ENCODE measurements around the gene FGF12.
A peak's percentile ranks its signal among the peaks of the same experiment; 100 is the strongest.

Gene FGF12

GRCh38 chr3:192684151-192684550 lies 43.2 kb downstream of the FGF12 start:
- DNase-seq: no peak

- no peak for DNase-seq
Measured at GRCh38 chr3:192675958-192676649, 51.2 kb downstream of the FGF12 start.

GRCh38 chr3:192655628-192656027 lies 71.7 kb downstream of the FGF12 start:
- DNase-seq: no peak

GRCh38 chr3:192655040-192655439 lies 72.3 kb downstream of the FGF12 start:
- DNase-seq: no peak

- no peak for DNase-seq
Measured at GRCh38 chr3:192653862-192654261, 73.5 kb downstream of the FGF12 start.

GRCh38 chr3:192652727-192653126 lies 74.6 kb downstream of the FGF12 start:
- no peak for DNase-seq

- DNase-seq: no peak
Measured at GRCh38 chr3:192651836-192652512, 75.4 kb downstream of the FGF12 start.

- no peak for DNase-seq
Measured at GRCh38 chr3:192645437-192645836, 81.9 kb downstream of the FGF12 start.

- no peak for DNase-seq
Measured at GRCh38 chr3:192642651-192643050, 84.7 kb downstream of the FGF12 start.

GRCh38 chr3:192641919-192642318 lies 85.4 kb downstream of the FGF12 start:
- no peak for DNase-seq

- DNase-seq: no peak
Measured at GRCh38 chr3:192639987-192640386, 87.4 kb downstream of the FGF12 start.

GRCh38 chr3:192637803-192638202 lies 89.5 kb downstream of the FGF12 start:
- DNase-seq: no peak

- no peak for DNase-seq
Measured at GRCh38 chr3:192636517-192637444, 90.6 kb downstream of the FGF12 start.

GRCh38 chr3:192629429-192629828 lies 97.9 kb downstream of the FGF12 start:
- DNase-seq: no peak

- no peak for DNase-seq
Measured at GRCh38 chr3:192621909-192622308, 105.4 kb downstream of the FGF12 start.

GRCh38 chr3:192620275-192620674 lies 107.1 kb downstream of the FGF12 start:
- DNase-seq: no peak

- no peak for DNase-seq
Measured at GRCh38 chr3:192611411-192611810, 115.9 kb downstream of the FGF12 start.

GRCh38 chr3:192608726-192609600 lies 118.4 kb downstream of the FGF12 start:
- DNase-seq: no peak

GRCh38 chr3:192607798-192608197 lies 119.5 kb downstream of the FGF12 start:
- DNase-seq: no peak

GRCh38 chr3:192597913-192598312 lies 129.4 kb downstream of the FGF12 start:
- peak; percentile 27 to 28 for DNase-seq

GRCh38 chr3:192597506-192597905 lies 129.8 kb downstream of the FGF12 start:
- DNase-seq: no peak

GRCh38 chr3:192578729-192579128 lies 148.6 kb downstream of the FGF12 start:
- DNase-seq: no peak

- DNase-seq: no peak
Measured at GRCh38 chr3:192577811-192578210, 149.5 kb downstream of the FGF12 start.

Measured in NCI-H526 (cell line).